ENCODE data around the gene RSPH1.

DNA sequence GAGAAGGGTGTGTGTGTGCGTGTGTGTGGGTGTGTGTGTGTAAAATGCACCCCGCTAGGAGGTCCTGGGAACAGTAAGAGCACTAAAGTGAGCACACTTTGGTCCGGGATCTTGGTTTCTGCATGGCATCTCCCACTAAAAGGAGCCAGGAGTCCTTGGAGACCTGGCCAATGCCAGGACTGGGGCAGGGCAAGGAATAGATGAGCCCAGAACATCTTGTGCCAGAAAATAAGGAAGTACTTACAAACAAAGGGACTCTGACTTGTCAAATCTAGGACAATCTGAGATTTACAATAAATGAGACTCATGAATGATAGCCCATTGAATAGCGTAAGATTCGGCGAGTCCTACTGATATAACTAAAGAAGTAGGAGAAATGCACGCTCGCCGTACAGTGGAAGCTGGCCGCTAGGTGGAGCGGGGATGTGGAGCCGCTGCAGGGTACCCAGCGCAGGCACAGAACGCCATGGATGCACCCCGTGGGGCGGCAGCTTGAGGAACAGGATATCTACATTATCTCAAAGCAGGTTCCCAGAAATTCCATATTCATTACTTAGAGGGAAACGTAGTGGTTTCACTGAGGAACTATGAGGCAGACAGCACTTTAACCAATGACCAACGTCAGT lies 24.7 kb upstream of the RSPH1 start:
- TF ChIP-seq POLR2AphosphoS5 (IDR thresholded peaks at IDR 0.05) (no peak), CTCF (IDR thresholded peaks at IDR 0.05) (no peak), EP300 (IDR thresholded peaks at IDR 0.05) (no peak)
